PC-3 (cell line): ENCODE results near the gene SSTR5. TPM values are rescaled to one million over a fixed set of nuclear protein-coding genes. Genes with fewer than 3 reads are reported as not detected.

ENCODE experiments used
- ATAC-seq: fragments of 200-7000 bp; cut with Tn5 transposase; 2 replicates; pipeline ENCODE4 v1.9.1; 2020; ENCODE audit warnings: mild to moderate bottlenecking, moderate library complexity
- BruUV-seq: library from RNA; stranded (reverse); fragments of 400-500 nt; replicated peaks from 2 replicates; lab custom pipeline; 2021; lab: Mats Ljungman, UMichigan
- CTCF ChIA-PET: fragments of 300-600 bp; sonication (Branson Sonifier 250); formaldehyde crosslinking; loops from one replicate; lab custom pipeline; 2022; ENCODE audit warnings: antibody characterized with exemption; lab: Charles Lee
- POLR2A ChIA-PET: fragments of 300-600 bp; sonication (Branson Sonifier 250); formaldehyde crosslinking; loops from one replicate; lab custom pipeline; 2022; ENCODE audit warnings: antibody characterized with exemption; ENCODE audit not compliant: unreplicated experiment; lab: Charles Lee
- DNase-seq: peaks from one replicate; pipeline ENCODE4 v3.0.0-alpha.2; 2015
- H2AFZ ChIP-seq: fragments of 300-600 bp; sonication (generic); 2 replicates; pipeline ENCODE4 v1.6.0; 2016; ENCODE audit warnings: antibody characterized with exemption, low read length
- H3F3A ChIP-seq: fragments of 300-600 bp; sonication (generic); one replicate; pipeline ENCODE4 v1.6.0; 2017; ENCODE audit warnings: antibody characterized with exemption, low read length, control low read depth, mild to moderate bottlenecking; ENCODE audit not compliant: unreplicated experiment
- H3K27ac ChIP-seq: fragments of 300-600 bp; sonication (generic); 2 replicates; pipeline ENCODE4 v1.5.1; 2016; ENCODE audit warnings: mild to moderate bottlenecking, low read length
- H3K27me3 ChIP-seq: fragments of 300-600 bp; sonication (generic); 2 replicates; pipeline ENCODE4 v1.6.1; 2016; ENCODE audit warnings: low read length, mixed read lengths
- H3K36me3 ChIP-seq: fragments of 300-600 bp; sonication (generic); 2 replicates; pipeline ENCODE4 v1.6.1; 2016; ENCODE audit warnings: low read depth, mixed run types, low read length, mixed read lengths
- H3K4me1 ChIP-seq: fragments of 300-600 bp; sonication (generic); 2 replicates; pipeline ENCODE4 v1.5.1; 2016; ENCODE audit warnings: low read length; ENCODE audit not compliant: insufficient read depth
- H3K4me2 ChIP-seq: fragments of 300-600 bp; sonication (generic); 2 replicates; pipeline ENCODE4 v1.6.0; 2016; ENCODE audit warnings: low read length
- H3K4me3 ChIP-seq: fragments of 300-600 bp; sonication (generic); 2 replicates; pipeline ENCODE4 v1.5.1; 2016; ENCODE audit warnings: mild to moderate bottlenecking, low read length, mixed read lengths
- H3K79me2 ChIP-seq: fragments of 300-600 bp; sonication (generic); 2 replicates; pipeline ENCODE4 v1.6.1; 2017; ENCODE audit warnings: low read length, mixed read lengths
- H3K9ac ChIP-seq: fragments of 300-600 bp; sonication (generic); 2 replicates; pipeline ENCODE4 v1.6.0; 2016; ENCODE audit warnings: mild to moderate bottlenecking, low read length
- H3K9me2 ChIP-seq: fragments of 300-600 bp; sonication (generic); replicated peaks from 2 replicates; pipeline ENCODE4 v1.6.1; 2016; ENCODE audit warnings: mixed run types, low read length, mixed read lengths
- H3K9me3 ChIP-seq: fragments of 300-600 bp; sonication (generic); 2 replicates; pipeline ENCODE4 v1.6.1; 2016; ENCODE audit warnings: low read length, mixed read lengths
- H4K20me1 ChIP-seq: fragments of 300-600 bp; sonication (generic); 2 replicates; pipeline ENCODE4 v1.6.1; 2016; ENCODE audit warnings: low read length, mixed read lengths
- EZH2 ChIP-seq: fragments of 300-600 bp; sonication (generic); IDR thresholded peaks from one replicate; pipeline ENCODE4 v1.6.1; 2017; ENCODE audit warnings: antibody characterized with exemption, mild to moderate bottlenecking, low read length; ENCODE audit not compliant: unreplicated experiment
- EZH2phosphoT487 ChIP-seq: fragments of 300-600 bp; sonication (generic); IDR thresholded peaks from 2 replicates; pipeline ENCODE4 v1.6.1; 2018; ENCODE audit warnings: mild to moderate bottlenecking, antibody characterized with exemption, low read length, borderline replicate concordance
- intact Hi-C: fragments of 100-400 bp; cut with micrococcal nuclease; formaldehyde crosslinking; loops from 2 replicates; pipeline ENCODE4 v1.9.0; 2023
- total RNA-seq: library from RNA; depleted of rRNA; stranded (reverse); fragments of >200 nt; gene quantifications from 2 replicates; pipeline ENCODE4 v1.2.3, GENCODE V29; 2014
- TF ChIP-seq, protein P1 (sequence below): fragments of 300-600 bp; sonication (generic); conservative IDR thresholded peaks from 2 replicates; pipeline ENCODE4 v1.5.1; 2017; ENCODE audit warnings: antibody characterized with exemption, low read depth, mild to moderate bottlenecking, low read length

SSTR5 gene
- total RNA-seq, 1 experiment from 2014 or later: 0.51 TPM

DNA sequence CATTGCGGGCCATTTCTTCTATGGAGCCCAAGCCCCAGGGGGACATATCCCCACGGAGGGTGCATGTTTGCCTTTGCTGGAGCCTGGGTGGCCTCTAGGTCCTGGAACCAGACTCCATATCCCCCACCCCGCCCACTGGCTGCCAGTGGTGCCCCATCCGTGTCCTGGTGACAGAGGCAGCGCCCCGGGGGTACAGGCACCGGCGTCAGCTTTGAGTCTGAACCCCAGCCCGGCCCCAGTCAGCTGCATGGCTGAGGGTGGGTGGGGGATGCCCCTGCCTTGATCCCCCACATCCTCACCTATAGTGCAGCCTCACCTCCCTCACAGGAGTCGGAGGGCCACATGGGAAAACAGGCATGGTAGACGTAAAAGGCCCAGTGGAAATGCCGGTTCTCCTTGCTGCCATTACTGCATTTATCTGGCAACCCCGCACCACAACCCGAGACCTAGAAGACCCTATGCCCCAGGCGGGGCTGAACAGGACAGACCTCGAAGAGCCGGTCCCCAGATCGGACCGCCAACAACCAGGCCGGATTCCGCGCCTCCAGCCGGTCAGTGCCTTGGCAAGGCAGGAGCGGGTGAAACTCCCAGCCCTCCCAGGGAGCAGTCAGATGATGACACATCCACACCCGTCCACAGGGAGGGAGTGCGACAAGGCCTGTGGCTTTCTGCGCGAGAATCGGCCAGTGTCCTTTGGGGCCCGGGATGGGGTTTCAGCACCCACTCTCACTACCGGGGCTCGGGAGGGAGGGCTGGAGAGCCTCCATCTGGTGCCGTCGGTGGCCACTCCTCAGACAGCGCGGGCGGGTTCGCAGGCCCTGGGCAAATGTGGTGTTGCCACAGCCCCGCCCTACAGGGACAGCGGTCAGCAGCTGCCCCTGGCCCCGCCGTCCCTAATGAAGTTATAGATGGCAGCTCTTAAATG is 11.9 kb upstream of the SSTR5 start:
- intact Hi-C loops: no loop called here
- ChIA-PET POLR2A (no interaction called here), CTCF (no interaction called here)
- Histone ChIP-seq H3K27me3 (no peaks in the 10 kb centered on the region), H3K4me3 (no peak overlapping the region), H3K9me2 (no peaks in the 10 kb centered on the region), H3K27ac (no peak overlapping the region), H3K4me1 (no peaks in the 10 kb centered on the region), H3K9ac (no peak overlapping the region), H3K79me2 (no peaks in the 10 kb centered on the region), H2AFZ (no peak overlapping the region), H3K9me3 (no peaks in the 10 kb centered on the region), H3K36me3 (no peaks in the 10 kb centered on the region), H4K20me1 (no peaks in the 10 kb centered on the region), H3K4me2 (no peak overlapping the region), H3F3A (no peaks in the 10 kb centered on the region)
- no peak for TF ChIP-seq EZH2phosphoT487
- TF ChIP-seq, protein P1, sequence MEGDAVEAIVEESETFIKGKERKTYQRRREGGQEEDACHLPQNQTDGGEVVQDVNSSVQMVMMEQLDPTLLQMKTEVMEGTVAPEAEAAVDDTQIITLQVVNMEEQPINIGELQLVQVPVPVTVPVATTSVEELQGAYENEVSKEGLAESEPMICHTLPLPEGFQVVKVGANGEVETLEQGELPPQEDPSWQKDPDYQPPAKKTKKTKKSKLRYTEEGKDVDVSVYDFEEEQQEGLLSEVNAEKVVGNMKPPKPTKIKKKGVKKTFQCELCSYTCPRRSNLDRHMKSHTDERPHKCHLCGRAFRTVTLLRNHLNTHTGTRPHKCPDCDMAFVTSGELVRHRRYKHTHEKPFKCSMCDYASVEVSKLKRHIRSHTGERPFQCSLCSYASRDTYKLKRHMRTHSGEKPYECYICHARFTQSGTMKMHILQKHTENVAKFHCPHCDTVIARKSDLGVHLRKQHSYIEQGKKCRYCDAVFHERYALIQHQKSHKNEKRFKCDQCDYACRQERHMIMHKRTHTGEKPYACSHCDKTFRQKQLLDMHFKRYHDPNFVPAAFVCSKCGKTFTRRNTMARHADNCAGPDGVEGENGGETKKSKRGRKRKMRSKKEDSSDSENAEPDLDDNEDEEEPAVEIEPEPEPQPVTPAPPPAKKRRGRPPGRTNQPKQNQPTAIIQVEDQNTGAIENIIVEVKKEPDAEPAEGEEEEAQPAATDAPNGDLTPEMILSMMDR: no peak
- TF ChIP-seq EZH2: no peak
- BruUV-seq: no TSS peak
- ATAC-seq (no peak), DNase-seq (no peak)

DNA sequence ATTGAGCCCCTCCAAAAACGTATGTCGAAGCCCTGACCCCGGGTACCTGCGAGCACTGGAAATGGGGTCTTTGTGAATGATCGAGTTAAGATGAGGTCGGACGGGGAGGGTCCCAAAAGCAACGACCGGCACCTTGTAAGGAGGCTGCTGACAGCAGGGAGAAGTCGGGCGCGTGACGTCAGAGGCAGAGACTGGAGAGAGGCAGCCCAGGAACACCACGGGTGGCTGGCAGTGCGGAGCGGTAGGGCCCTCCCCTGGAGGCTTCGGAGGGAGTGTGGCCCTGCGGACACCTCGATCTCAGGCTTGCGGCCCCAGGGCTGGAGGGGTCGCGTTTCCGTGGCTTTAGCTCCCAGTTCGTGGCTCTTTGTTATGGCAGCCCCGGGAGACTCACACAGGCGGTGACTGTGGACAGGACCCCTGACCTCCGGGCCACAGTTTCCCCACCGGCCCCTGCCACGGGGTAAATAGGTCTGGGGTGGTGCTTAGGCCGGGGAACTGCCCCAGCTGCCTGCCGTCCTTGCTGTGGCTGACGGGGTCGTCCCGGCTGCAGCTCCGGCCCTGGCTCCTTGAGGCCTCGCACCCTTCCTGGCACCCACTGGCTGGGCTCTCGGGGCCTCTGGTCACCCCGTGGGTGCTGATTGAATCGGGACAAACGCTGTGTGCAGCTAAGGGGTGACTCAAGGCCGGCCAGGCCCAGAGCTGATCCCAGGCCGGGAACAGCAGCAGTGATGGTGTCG is 10.6 kb upstream of the SSTR5 start:
- H3K4me1 ChIP-seq: no peaks in the 10 kb centered on the region

More for the DNA sequence above, 10.6 kb upstream of the SSTR5 start:
- no peaks in the 10 kb centered on the region for H3K9me3 ChIP-seq
- POLR2A ChIA-PET: no interaction called here
- no peak for DNase-seq
- no peaks in the 10 kb centered on the region for H3K36me3 ChIP-seq
- no peak overlapping the region for H3K4me2 ChIP-seq
- no peaks in the 10 kb centered on the region for H3K27me3 ChIP-seq
- CTCF ChIA-PET: no interaction called here
- no peak overlapping the region for H3K27ac ChIP-seq
- no peak overlapping the region for H3K4me3 ChIP-seq
- H3K9ac ChIP-seq: no peak overlapping the region
- no peaks in the 10 kb centered on the region for H4K20me1 ChIP-seq
- no TSS peak for BruUV-seq
- ATAC-seq: no peak
- no peak overlapping the region for H2AFZ ChIP-seq
- no peaks in the 10 kb centered on the region for H3K9me2 ChIP-seq
- H3F3A ChIP-seq: no peaks in the 10 kb centered on the region
- TF ChIP-seq EZH2: no peak
- TF ChIP-seq, protein P1: no peak
- no peak for TF ChIP-seq EZH2phosphoT487
- H3K79me2 ChIP-seq: no peaks in the 10 kb centered on the region
- intact Hi-C loops: no loop called here
